ENCODE data around the gene RIC3. TPM values are rescaled to one million over a fixed set of nuclear protein-coding genes. Genes with fewer than 3 reads are reported as not detected.

Gene RIC3
- total RNA-seq, 1 donor from 2014 or later: 12.9 TPM

DNA sequence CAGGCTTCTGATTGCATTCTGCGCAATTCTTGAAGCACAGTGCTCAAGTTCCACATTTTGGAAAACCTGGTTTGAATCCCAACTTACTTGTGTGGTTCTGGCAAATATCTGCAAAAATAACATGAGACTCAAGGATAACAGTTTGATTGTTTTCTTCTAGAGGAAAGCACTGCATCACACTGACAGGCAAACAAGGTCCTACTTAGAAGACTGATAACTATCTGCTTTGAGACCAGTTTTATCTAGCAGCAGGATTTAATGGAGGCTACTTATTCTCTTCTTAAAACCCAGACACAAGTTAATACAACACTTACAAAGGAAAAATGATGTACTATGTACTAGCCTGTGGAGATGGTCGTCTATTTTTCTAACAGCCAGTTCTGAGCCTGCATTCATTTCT lies 41.4 kb downstream of the RIC3 start:
- Histone ChIP-seq H3K27me3 (ENCODE audit: low read depth) (no peaks in the 10 kb centered on the region), H3K9me3 (replicated peaks) (no peaks in the 10 kb centered on the region), H3K36me3 (no peaks in the 10 kb centered on the region), H3K4me1 (no peaks in the 10 kb centered on the region), H3K4me3 (no peak overlapping the region), H3K27ac (replicated peaks) (no peak overlapping the region)
- intact Hi-C loops (cut with micrococcal nuclease): no loop called here
- DNase-seq: no peak
- TF ChIP-seq, protein P1, sequence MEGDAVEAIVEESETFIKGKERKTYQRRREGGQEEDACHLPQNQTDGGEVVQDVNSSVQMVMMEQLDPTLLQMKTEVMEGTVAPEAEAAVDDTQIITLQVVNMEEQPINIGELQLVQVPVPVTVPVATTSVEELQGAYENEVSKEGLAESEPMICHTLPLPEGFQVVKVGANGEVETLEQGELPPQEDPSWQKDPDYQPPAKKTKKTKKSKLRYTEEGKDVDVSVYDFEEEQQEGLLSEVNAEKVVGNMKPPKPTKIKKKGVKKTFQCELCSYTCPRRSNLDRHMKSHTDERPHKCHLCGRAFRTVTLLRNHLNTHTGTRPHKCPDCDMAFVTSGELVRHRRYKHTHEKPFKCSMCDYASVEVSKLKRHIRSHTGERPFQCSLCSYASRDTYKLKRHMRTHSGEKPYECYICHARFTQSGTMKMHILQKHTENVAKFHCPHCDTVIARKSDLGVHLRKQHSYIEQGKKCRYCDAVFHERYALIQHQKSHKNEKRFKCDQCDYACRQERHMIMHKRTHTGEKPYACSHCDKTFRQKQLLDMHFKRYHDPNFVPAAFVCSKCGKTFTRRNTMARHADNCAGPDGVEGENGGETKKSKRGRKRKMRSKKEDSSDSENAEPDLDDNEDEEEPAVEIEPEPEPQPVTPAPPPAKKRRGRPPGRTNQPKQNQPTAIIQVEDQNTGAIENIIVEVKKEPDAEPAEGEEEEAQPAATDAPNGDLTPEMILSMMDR (IDR thresholded peaks at IDR 0.05; ENCODE audit: borderline replicate concordance): no peak

DNA sequence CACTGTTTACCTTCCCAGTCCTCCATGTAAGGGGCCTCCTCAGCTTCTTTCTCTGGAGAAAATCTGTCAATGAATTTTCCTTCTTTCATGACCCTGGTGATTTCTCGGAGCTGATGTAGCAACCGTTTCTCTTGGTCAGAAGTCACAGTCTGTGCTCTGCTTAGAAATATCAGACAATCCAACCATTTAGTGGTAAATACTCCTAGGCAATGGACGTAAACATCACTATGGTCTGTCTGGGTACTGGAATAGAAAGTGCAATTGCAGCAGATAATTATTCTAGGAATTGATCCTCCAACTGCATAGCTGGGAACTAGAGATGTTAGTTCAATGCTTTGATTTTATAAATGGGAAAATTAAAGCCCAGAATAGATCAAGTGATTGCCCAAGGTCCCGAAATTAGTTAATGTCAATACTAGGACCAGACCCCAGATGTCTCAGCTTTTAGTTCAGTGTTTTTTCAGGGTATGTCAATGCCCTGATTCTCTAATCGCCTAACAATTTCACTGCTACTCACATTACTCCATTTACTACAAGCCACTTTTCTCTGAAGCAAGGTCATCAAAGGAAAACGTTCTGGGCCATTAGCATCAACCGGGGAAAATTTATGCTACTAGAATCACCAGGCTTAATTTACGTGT lies 42.1 kb downstream of the RIC3 start:
- no peak overlapping the region for H3K27ac ChIP-seq (replicated peaks)
- H3K4me3 ChIP-seq: no peak overlapping the region
- no peaks in the 10 kb centered on the region for H3K9me3 ChIP-seq (replicated peaks)
- no peaks in the 10 kb centered on the region for H3K4me1 ChIP-seq
- TF ChIP-seq, protein P1 (IDR thresholded peaks at IDR 0.05; ENCODE audit: borderline replicate concordance): no peak
- no peaks in the 10 kb centered on the region for H3K36me3 ChIP-seq
- no peaks in the 10 kb centered on the region for H3K27me3 ChIP-seq (ENCODE audit: low read depth)
- DNase-seq: no peak
- intact Hi-C loops (cut with micrococcal nuclease): no loop called here

DNA sequence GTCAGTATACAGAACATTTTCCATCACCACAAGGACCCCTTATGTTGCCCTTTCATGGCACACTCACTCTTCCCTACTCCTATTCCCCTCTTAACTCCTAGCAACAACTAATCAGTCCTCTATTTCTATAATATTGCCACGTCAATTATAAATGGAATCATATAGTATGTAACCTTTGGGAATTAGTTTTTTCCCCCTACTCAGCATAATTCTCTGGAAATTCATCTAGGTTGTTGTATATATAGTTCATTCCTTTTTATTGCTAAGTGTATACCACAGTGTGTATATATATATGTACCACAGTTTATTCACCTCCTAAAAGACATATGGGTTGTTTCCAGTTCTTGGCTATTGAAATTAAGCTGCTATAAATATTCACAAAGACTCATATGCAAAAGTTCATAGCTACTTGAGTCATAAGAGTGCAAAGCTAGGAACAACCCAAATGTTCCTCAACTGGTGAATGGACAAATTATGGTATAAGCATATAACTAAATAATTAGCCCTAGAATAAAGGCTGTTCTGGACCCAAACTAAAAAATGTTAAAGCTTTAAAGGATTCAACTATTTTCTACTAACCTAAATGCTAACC lies 46.6 kb downstream of the RIC3 start:
- H3K9me3 ChIP-seq (replicated peaks): peaks cover 17% of the 10 kb centered on the region
- no peaks in the 10 kb centered on the region for H3K36me3 ChIP-seq
- no peak for DNase-seq
- intact Hi-C loops (cut with micrococcal nuclease): no loop called here
- no peaks in the 10 kb centered on the region for H3K4me1 ChIP-seq
- no peak overlapping the region for H3K4me3 ChIP-seq
- TF ChIP-seq, protein P1 (IDR thresholded peaks at IDR 0.05; ENCODE audit: borderline replicate concordance): no peak
- no peaks in the 10 kb centered on the region for H3K27me3 ChIP-seq (ENCODE audit: low read depth)
- no peak overlapping the region for H3K27ac ChIP-seq (replicated peaks)

DNA sequence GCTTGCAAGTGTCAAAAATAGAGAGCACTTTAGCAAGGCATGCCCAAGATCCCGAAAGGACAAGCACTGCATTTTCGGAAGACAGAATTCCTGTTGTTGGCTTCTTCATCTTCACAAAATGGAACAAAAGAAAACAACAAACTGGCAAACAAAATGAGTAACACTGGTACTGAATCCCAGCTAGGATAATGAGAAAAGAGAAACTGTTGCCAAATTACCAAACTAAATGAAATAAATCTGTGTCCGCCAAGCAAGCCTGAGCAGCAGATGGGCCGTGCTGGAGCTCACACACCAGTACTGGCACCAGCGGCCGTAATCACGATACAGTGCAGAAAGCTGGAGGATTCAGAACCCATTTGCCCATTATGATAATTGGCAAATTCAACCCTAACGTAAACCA lies 57.2 kb downstream of the RIC3 start:
- intact Hi-C loops (cut with micrococcal nuclease): no loop called here
- DNase-seq: no peak
- no peaks in the 10 kb centered on the region for H3K36me3 ChIP-seq
- peaks cover 27% of the 10 kb centered on the region for H3K9me3 ChIP-seq (replicated peaks)
- TF ChIP-seq, protein P1 (IDR thresholded peaks at IDR 0.05; ENCODE audit: borderline replicate concordance): no peak
- H3K4me3 ChIP-seq: no peak overlapping the region
- H3K4me1 ChIP-seq: peaks cover 30% of the 10 kb centered on the region
- no peak overlapping the region for H3K27ac ChIP-seq (replicated peaks)
- no peaks in the 10 kb centered on the region for H3K27me3 ChIP-seq (ENCODE audit: low read depth)

DNA sequence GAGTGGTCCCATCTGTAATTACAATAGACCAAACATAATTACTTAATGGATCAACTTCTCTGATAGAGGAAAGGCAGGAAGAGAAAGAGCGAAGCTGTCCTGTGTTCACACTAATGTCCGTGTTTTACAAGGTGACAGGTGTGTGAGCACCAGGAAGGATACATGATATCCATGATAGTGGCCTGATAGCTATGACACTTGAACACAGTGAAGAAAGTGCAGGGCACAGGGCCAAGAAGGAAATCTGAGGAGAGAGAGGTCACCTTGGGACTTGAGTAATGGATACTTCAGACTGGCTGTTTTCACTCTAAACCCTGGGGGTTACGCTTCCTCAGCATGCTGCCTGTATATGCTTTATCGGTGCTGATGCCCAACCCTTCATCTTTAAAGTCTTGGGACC lies 58.4 kb downstream of the RIC3 start:
- peaks cover 15% of the 10 kb centered on the region for H3K9me3 ChIP-seq (replicated peaks)
- H3K4me1 ChIP-seq: peaks cover 43% of the 10 kb centered on the region
- intact Hi-C loops (cut with micrococcal nuclease): no loop called here
- no peak overlapping the region for H3K4me3 ChIP-seq
- TF ChIP-seq, protein P1 (IDR thresholded peaks at IDR 0.05; ENCODE audit: borderline replicate concordance): no peak
- no peaks in the 10 kb centered on the region for H3K36me3 ChIP-seq
- no peak for DNase-seq
- no peak overlapping the region for H3K27ac ChIP-seq (replicated peaks)
- H3K27me3 ChIP-seq (ENCODE audit: low read depth): no peaks in the 10 kb centered on the region

Data from left ventricle myocardium inferior (tissue), 1 donor.